Heart left ventricle (tissue), 13 donors: Measurements from ENCODE around the gene SLC37A4.

Source experiments
- POLR2A ChIP-seq, 2 donors: fragments of 450-650 bp; IDR thresholded peaks; one replicate each; pipeline ENCODE4 v1.6.1; 2017; ENCODE audit warnings: antibody characterized with exemption in 2 of 2, mild to moderate bottlenecking in 2 of 2, moderate library complexity in 2 of 2
- TF ChIP-seq, protein P1 (sequence below), 12 donors: fragments of 200-600 bp; sonication (generic) in 4 of 12; IDR thresholded peaks; one replicate each; pipeline versions ENCODE4 v1.5.0 to v1.8.0; 2018 to 2022; ENCODE audit warnings: antibody characterized with exemption in 12 of 12, mild to moderate bottlenecking in 5 of 12
- donor health status: ischemic (EF 13 %, LVEDD 7.1; RV severe dilation, severe dysfunction).
- donor health status: DM: no; HTN: yes; CAD: no.
- donor health status: DM: no; HTN: no; CAD: no.
- donor health status: ischemic (EF 25% LVEDD 6.9; RV normal size, moderate dysfunction).
- donor health status: ischemic (EF 25% LVEDD 5.7; RV mildly dilated, moderate dysfunction).
- donor health status: ischemic (EF 35%, LVEDD 5.7; RV mildly dilated, moderate dysfunction).
- donor health status: nonischemic (EF 11% LVEDD 7.7; RV severe dilation, severe dysfunction).
- donor health status: DM: yes; HTN: yes; CAD: no.
- donor health status: PGD.
- donor health status: ischemic (EF 29% LVEDD 5.4; RV normal size, mild dysfunction).
- donor health status: nonischemic (EF 23%, LVEDD 6.1; RV moderate dilation, normal function).

DNA sequence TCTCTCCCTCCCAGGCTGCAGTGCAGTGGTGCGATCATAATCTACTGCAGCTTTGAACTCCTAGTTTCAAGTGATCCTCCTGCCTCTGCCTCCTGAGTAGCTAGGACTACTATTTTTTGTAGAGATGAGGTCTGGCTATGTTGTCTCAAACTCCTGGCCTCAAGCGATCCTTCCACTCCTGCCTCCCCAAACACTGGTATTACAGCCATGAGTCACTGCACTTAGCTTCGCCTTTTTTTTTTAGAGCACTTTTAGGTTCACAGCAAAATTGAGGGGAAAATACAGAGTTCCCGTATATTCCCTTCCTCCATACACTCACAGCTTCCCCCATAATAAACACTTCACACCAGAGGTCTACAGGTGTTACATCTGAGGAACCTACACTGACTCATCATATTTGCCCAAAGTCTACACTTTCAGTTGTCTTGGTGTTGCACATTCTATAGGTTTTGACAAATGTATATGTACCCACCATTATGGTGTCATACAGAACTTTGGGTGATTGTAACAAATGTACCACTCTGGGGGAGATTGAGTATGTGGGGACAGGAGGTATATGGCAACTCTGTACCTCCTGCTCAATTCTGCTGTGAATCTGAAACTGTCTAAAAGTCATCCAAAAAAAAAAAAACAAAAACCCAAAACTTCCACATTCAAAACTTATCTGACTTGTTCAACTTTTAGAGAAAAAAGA lies 11.3 kb upstream of the SLC37A4 start:
- TF ChIP-seq, protein P1, sequence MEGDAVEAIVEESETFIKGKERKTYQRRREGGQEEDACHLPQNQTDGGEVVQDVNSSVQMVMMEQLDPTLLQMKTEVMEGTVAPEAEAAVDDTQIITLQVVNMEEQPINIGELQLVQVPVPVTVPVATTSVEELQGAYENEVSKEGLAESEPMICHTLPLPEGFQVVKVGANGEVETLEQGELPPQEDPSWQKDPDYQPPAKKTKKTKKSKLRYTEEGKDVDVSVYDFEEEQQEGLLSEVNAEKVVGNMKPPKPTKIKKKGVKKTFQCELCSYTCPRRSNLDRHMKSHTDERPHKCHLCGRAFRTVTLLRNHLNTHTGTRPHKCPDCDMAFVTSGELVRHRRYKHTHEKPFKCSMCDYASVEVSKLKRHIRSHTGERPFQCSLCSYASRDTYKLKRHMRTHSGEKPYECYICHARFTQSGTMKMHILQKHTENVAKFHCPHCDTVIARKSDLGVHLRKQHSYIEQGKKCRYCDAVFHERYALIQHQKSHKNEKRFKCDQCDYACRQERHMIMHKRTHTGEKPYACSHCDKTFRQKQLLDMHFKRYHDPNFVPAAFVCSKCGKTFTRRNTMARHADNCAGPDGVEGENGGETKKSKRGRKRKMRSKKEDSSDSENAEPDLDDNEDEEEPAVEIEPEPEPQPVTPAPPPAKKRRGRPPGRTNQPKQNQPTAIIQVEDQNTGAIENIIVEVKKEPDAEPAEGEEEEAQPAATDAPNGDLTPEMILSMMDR (IDR thresholded peaks at IDR 0.05): no peak
- no peak for TF ChIP-seq POLR2A (IDR thresholded peaks at IDR 0.05)
